H9 (cell line): ENCODE results near the gene NDUFAF4. TPM values are rescaled to one million over a fixed set of nuclear protein-coding genes. Genes with fewer than 3 reads are reported as not detected.

Experiments
- DNase-seq: peaks from one replicate; pipeline ENCODE4 v3.0.0-alpha.2; 2017
- H2AFZ ChIP-seq: one replicate; pipeline ENCODE4 v1.6.1; 2013; ENCODE audit warnings: mild to moderate bottlenecking, low read length, control low read depth, moderate library complexity
- H2AK5ac ChIP-seq: 2 replicates; pipeline ENCODE4 v1.6.1; 2013; ENCODE audit warnings: low read length, control low read depth, mixed read lengths; ENCODE audit not compliant: insufficient read length
- H2BK120ac ChIP-seq: one replicate; pipeline ENCODE4 v1.6.1; 2013; ENCODE audit warnings: low read depth, mild to moderate bottlenecking, low read length, control low read depth, inconsistent platforms; ENCODE audit not compliant: poor library complexity, severe bottlenecking
- H2BK12ac ChIP-seq: 2 replicates; pipeline ENCODE4 v1.6.1; 2013; ENCODE audit warnings: low read length, control low read depth, mixed read lengths, low read depth; ENCODE audit not compliant: insufficient read length
- H2BK15ac ChIP-seq: 2 replicates; pipeline ENCODE4 v1.6.1; 2013; ENCODE audit warnings: low read depth, low read length, control low read depth
- H2BK20ac ChIP-seq: one replicate; pipeline ENCODE4 v1.6.1; 2013; ENCODE audit warnings: low read depth, mild to moderate bottlenecking, low read length, control low read depth, inconsistent platforms; ENCODE audit not compliant: poor library complexity, severe bottlenecking
- H2BK5ac ChIP-seq: 2 replicates; pipeline ENCODE4 v1.6.1; 2013; ENCODE audit warnings: low read length, control low read depth, mixed read lengths; ENCODE audit not compliant: insufficient read length
- H3K14ac ChIP-seq: 2 replicates; pipeline ENCODE4 v1.6.1; 2013; ENCODE audit warnings: low read length, control low read depth; ENCODE audit not compliant: insufficient read depth
- H3K18ac ChIP-seq: 2 replicates; pipeline ENCODE4 v1.6.1; 2013; ENCODE audit warnings: low read depth, mild to moderate bottlenecking, mixed read lengths, low read length, control low read depth; ENCODE audit not compliant: insufficient read length
- H3K23ac ChIP-seq: 2 replicates; pipeline ENCODE4 v1.6.1; 2013; ENCODE audit warnings: low read length, control low read depth, mixed read lengths, low read depth; ENCODE audit not compliant: insufficient read length
- H3K23me2 ChIP-seq: 2 replicates; pipeline ENCODE4 v1.6.1; 2013; ENCODE audit warnings: low read depth, mild to moderate bottlenecking, mixed read lengths, low read length, control low read depth; ENCODE audit not compliant: insufficient read length, poor library complexity, severe bottlenecking
- H3K27ac ChIP-seq: 2 replicates; pipeline ENCODE4 v1.5.1; 2013; ENCODE audit warnings: low read length, control low read depth, mixed read lengths, low read depth; ENCODE audit not compliant: insufficient read length
- H3K27me3 ChIP-seq: 2 replicates; pipeline ENCODE4 v1.6.1; 2013; ENCODE audit warnings: low read length, control low read depth, inconsistent platforms; ENCODE audit not compliant: insufficient read depth
- H3K4ac ChIP-seq: 2 replicates; pipeline ENCODE4 v1.6.1; 2013; ENCODE audit warnings: low read depth, mild to moderate bottlenecking, control low read depth, inconsistent platforms, low read length, moderate library complexity
- H3K4me1 ChIP-seq: 2 replicates; pipeline ENCODE4 v1.6.1; 2013; ENCODE audit warnings: low read length, control low read depth, inconsistent platforms; ENCODE audit not compliant: insufficient read depth
- H3K4me2 ChIP-seq: 2 replicates; pipeline ENCODE4 v1.6.1; 2013; ENCODE audit warnings: low read length, control low read depth, mixed read lengths; ENCODE audit not compliant: insufficient read length, insufficient read depth
- H3K56ac ChIP-seq: 2 replicates; pipeline ENCODE4 v1.6.1; 2013; ENCODE audit warnings: low read depth, mild to moderate bottlenecking, mixed read lengths, low read length, control low read depth; ENCODE audit not compliant: insufficient read length
- H3K79me1 ChIP-seq: 2 replicates; pipeline ENCODE4 v1.6.1; 2013; ENCODE audit warnings: low read depth, mild to moderate bottlenecking, moderate library complexity, low read length, control low read depth, inconsistent platforms; ENCODE audit not compliant: insufficient read depth, poor library complexity, severe bottlenecking
- H3K79me2 ChIP-seq: 2 replicates; pipeline ENCODE4 v1.6.1; 2013; ENCODE audit warnings: low read length, control low read depth, inconsistent platforms; ENCODE audit not compliant: insufficient read depth
- H3K9ac ChIP-seq: 2 replicates; pipeline ENCODE4 v1.6.1; 2013; ENCODE audit warnings: low read length, control low read depth, mixed read lengths; ENCODE audit not compliant: insufficient read length; ENCODE audit errors: extremely low read depth
- H3K9me3 ChIP-seq: one replicate; pipeline ENCODE4 v1.6.1; 2013; ENCODE audit warnings: low read depth, low read length, inconsistent platforms; ENCODE audit not compliant: control insufficient read depth
- H3T11ph ChIP-seq: one replicate; pipeline ENCODE4 v1.6.1; 2013; ENCODE audit warnings: mild to moderate bottlenecking, low read length, control low read depth, inconsistent platforms
- H4K20me1 ChIP-seq: one replicate; pipeline ENCODE4 v1.6.1; 2013; ENCODE audit not compliant: control insufficient read depth, insufficient read length, insufficient read depth
- H4K5ac ChIP-seq: 2 replicates; pipeline ENCODE4 v1.6.1; 2013; ENCODE audit warnings: low read depth, mild to moderate bottlenecking, mixed read lengths, low read length, control low read depth; ENCODE audit not compliant: insufficient read length
- H4K8ac ChIP-seq: replicated peaks from 2 replicates; pipeline ENCODE4 v1.6.1; 2013; ENCODE audit warnings: low read length, control low read depth, mixed read lengths, low read depth; ENCODE audit not compliant: insufficient read length
- H4K91ac ChIP-seq: 2 replicates; pipeline ENCODE4 v1.6.1; 2013; ENCODE audit warnings: low read depth, mild to moderate bottlenecking, moderate library complexity, mixed read lengths, low read length, control low read depth; ENCODE audit not compliant: insufficient read length
- H3K27ac Mint-ChIP-seq, 3 experiments: 2 replicates in 2 of 3; 3 replicates in 1 of 3; pipeline ENCODE4 v1.8.0; 2020 to 2021; ENCODE audit warnings: mixed read lengths in 3 of 3, mild to moderate bottlenecking in 1 of 3, moderate library complexity in 1 of 3
- H3K27me3 Mint-ChIP-seq: 2 replicates; pipeline ENCODE4 v1.8.0; 2021; ENCODE audit warnings: low read depth, mild to moderate bottlenecking, moderate library complexity, mixed read lengths
- H3K36me3 Mint-ChIP-seq, 3 experiments: 2 replicates in 2 of 3; 3 replicates in 1 of 3; pipeline ENCODE4 v1.8.0; 2020 to 2021; ENCODE audit warnings: low read depth in 3 of 3, mixed read lengths in 3 of 3; ENCODE audit not compliant: insufficient read depth in 1 of 3
- H3K4me1 Mint-ChIP-seq, 2 experiments: 2 replicates each; pipeline ENCODE4 v1.8.0; 2020; ENCODE audit warnings: mixed read lengths in 2 of 2
- H3K4me3 Mint-ChIP-seq, 2 experiments: 2 replicates in 1 of 2; 3 replicates in 1 of 2; pipeline ENCODE4 v1.8.0; 2020 to 2021; ENCODE audit warnings: mild to moderate bottlenecking in 2 of 2, mixed read lengths in 2 of 2, moderate library complexity in 1 of 2
- H3K9me3 Mint-ChIP-seq, 2 experiments: 2 replicates in 1 of 2; 3 replicates in 1 of 2; pipeline ENCODE4 v1.8.0; 2020; ENCODE audit warnings: mild to moderate bottlenecking in 2 of 2, mixed read lengths in 2 of 2, moderate library complexity in 1 of 2
- WGBS: extraction: QIAGEN DNeasy Blood & Tissue Kit; methylation state at CpG from one replicate; pipeline ENCODE4 v1.1.7; 2013; ENCODE audit warnings: missing lambda C conversion rate, low lambda C conversion rate, mixed read lengths; ENCODE audit not compliant: insufficient read length; ENCODE audit errors: extremely low coverage; 5-methylcytosine and 5-hydroxymethylcytosine counted together
- total RNA-seq: library from RNA; stranded (reverse); gene quantifications from 2 replicates; pipeline ENCODE4 v1.2.1, GENCODE V29; 2021
- TF ChIP-seq, protein P1 (sequence below): fragments of 200-600 bp; sonication (generic); conservative IDR thresholded peaks from 3 replicates; pipeline ENCODE4 v1.8.0; 2021; ENCODE audit warnings: antibody characterized with exemption, mild to moderate bottlenecking

The NDUFAF4 gene
- total RNA-seq, 1 experiment from 2014 or later, result 86.6 TPM

DNA sequence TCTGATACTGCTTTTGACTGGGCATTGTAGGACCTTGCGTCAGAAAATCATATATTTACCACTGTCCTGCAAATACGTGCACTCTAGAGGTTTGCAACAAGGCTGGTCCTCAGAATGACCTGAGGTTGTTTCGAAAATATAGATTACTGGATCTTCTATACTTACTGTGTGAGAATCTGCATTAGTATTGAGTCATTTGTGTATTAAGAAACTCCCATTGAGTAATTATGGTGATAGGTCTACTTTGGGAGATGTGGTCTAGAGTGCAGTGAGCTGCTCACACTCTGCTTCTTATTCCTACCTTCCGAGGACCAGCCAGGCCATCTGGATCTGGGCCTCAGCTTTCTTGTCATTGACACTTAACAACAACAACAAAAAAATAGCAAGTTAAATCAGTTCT, 36.4 kb upstream of the NDUFAF4 start:
- H2BK120ac ChIP-seq, result no peak overlapping the region
- no peak overlapping the region for H3K4ac ChIP-seq
- no peaks in the 10 kb centered on the region for H3K79me2 ChIP-seq
- H2AK5ac ChIP-seq, result no peak overlapping the region
- no peak overlapping the region for H2BK15ac ChIP-seq
- H3K27me3 ChIP-seq, result no peaks in the 10 kb centered on the region; the same call in 1 of the 2 replicates
- H4K5ac ChIP-seq, result no peak overlapping the region
- H3K9me3 ChIP-seq, result no peaks in the 10 kb centered on the region
- H3T11ph ChIP-seq, result no peak overlapping the region
- H3K18ac ChIP-seq, result no peak overlapping the region
- no peaks in the 10 kb centered on the region for H4K20me1 ChIP-seq
- Mint-ChIP-seq H3K36me3 (no peaks in the 10 kb centered on the region), H3K4me3 (no peak overlapping the region), H3K27me3 (no peaks in the 10 kb centered on the region; the same call in 1 of the 2 replicates), H3K27ac (no peak overlapping the region), H3K9me3 (no peaks in the 10 kb centered on the region), H3K4me1 (peaks cover 7 to 9% of the 10 kb centered on the region in 2 experiments)
- no peaks in the 10 kb centered on the region for H3K79me1 ChIP-seq
- H2AFZ ChIP-seq, result no peak overlapping the region
- no peak overlapping the region for H3K27ac ChIP-seq
- no peaks in the 10 kb centered on the region for H3K23me2 ChIP-seq
- H3K56ac ChIP-seq, result no peak overlapping the region
- H3K23ac ChIP-seq, result no peak overlapping the region
- H3K4me2 ChIP-seq, result no peak overlapping the region
- H3K4me1 ChIP-seq, result no peaks in the 10 kb centered on the region
- no peak overlapping the region for H2BK20ac ChIP-seq
- H2BK5ac ChIP-seq, result no peak overlapping the region
- no CpG with 5 or more reads among the region's 4 CpGs for WGBS
- TF ChIP-seq, protein P1, sequence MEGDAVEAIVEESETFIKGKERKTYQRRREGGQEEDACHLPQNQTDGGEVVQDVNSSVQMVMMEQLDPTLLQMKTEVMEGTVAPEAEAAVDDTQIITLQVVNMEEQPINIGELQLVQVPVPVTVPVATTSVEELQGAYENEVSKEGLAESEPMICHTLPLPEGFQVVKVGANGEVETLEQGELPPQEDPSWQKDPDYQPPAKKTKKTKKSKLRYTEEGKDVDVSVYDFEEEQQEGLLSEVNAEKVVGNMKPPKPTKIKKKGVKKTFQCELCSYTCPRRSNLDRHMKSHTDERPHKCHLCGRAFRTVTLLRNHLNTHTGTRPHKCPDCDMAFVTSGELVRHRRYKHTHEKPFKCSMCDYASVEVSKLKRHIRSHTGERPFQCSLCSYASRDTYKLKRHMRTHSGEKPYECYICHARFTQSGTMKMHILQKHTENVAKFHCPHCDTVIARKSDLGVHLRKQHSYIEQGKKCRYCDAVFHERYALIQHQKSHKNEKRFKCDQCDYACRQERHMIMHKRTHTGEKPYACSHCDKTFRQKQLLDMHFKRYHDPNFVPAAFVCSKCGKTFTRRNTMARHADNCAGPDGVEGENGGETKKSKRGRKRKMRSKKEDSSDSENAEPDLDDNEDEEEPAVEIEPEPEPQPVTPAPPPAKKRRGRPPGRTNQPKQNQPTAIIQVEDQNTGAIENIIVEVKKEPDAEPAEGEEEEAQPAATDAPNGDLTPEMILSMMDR, result no peak
- no peak overlapping the region for H3K9ac ChIP-seq
- no peak for DNase-seq
- H4K8ac ChIP-seq, result no peak overlapping the region
- H3K14ac ChIP-seq, result no peak overlapping the region
- H4K91ac ChIP-seq, result no peak overlapping the region
- no peak overlapping the region for H2BK12ac ChIP-seq
